Ascending aorta (tissue), 2 donors: ENCODE data around the gene TOGARAM1. TPM values are rescaled to one million over a fixed set of nuclear protein-coding genes. Genes with fewer than 3 reads are reported as not detected.

Experiments
- DNase-seq, 2 donors: peaks; one replicate each; pipeline ENCODE4 v3.0.0-alpha.2; 2019; ENCODE audit warnings: low spot score in 2 of 2
- H3K27ac ChIP-seq, 2 donors: fragments of 200-600 bp; sonication (generic); one replicate each; pipeline ENCODE4 v1.5.1; 2016 to 2017; ENCODE audit warnings: mild to moderate bottlenecking in 1 of 2
- H3K27me3 ChIP-seq: fragments of 200-600 bp; sonication (generic); one replicate; pipeline ENCODE4 v1.5.1; 2017
- H3K36me3 ChIP-seq, 2 donors: fragments of 200-600 bp; sonication (generic); one replicate each; pipeline ENCODE4 v1.5.1; 2016
- H3K4me1 ChIP-seq, 2 donors: fragments of 200-600 bp; sonication (generic); one replicate each; pipeline ENCODE4 v1.5.1; 2016 to 2017; ENCODE audit warnings: mild to moderate bottlenecking in 1 of 2
- H3K4me3 ChIP-seq, 2 donors: fragments of 200-600 bp; sonication (generic); one replicate each; pipeline ENCODE4 v1.5.1; 2016 to 2017; ENCODE audit warnings: mild to moderate bottlenecking in 1 of 2
- H3K9me3 ChIP-seq, 2 donors: fragments of 200-600 bp; sonication (generic); one replicate each; pipeline ENCODE4 v1.5.1; 2016
- CTCF ChIP-seq, 3 experiments: fragments of 200-600 bp in 2 of 3; fragments of 450-650 bp in 1 of 3; sonication (generic) in 2 of 3; IDR thresholded peaks; one replicate each; pipeline ENCODE4 v1.5.1; 2016 to 2019; ENCODE audit warnings: antibody characterized with exemption in 3 of 3, mild to moderate bottlenecking in 1 of 3, moderate library complexity in 1 of 3
- intact Hi-C: fragments of 100-400 bp; cut with DNase I; formaldehyde crosslinking; loops from one replicate; pipeline ENCODE4 v1.15.1; 2023
- total RNA-seq: library from RNA; depleted of rRNA; stranded (reverse); fragments of >200 nt; gene quantifications from one replicate; pipeline ENCODE4 v1.1.0, GENCODE V29; 2016

Gene TOGARAM1
- total RNA-seq, 1 donor from 2014 or later = 1.8 TPM

GRCh38 chr14:45112896-45113781, 151.1 kb downstream of the TOGARAM1 start:
- Histone ChIP-seq H3K4me1 (no peaks in the 10 kb centered on the region), H3K4me3 (no peak overlapping the region), H3K27ac (no peak overlapping the region), H3K9me3 (no peaks in the 10 kb centered on the region), H3K36me3 (peaks cover 40 to 81% of the 10 kb centered on the region in 2 donors), H3K27me3 (no peaks in the 10 kb centered on the region)
- no peak for TF ChIP-seq CTCF (IDR thresholded peaks at IDR 0.05)
- DNase-seq = no peak
- intact Hi-C loops = no loop called here

- TF ChIP-seq CTCF (IDR thresholded peaks at IDR 0.05) = no peak
Observed at GRCh38 chr14:45114327-45114726, 152.3 kb downstream of the TOGARAM1 start.

GRCh38 chr14:45118594-45118993, 156.6 kb downstream of the TOGARAM1 start:
- Histone ChIP-seq H3K27me3 (no peaks in the 10 kb centered on the region), H3K4me1 (no peaks in the 10 kb centered on the region), H3K27ac (no peak overlapping the region), H3K9me3 (no peaks in the 10 kb centered on the region), H3K36me3 (peaks cover 51 to 92% of the 10 kb centered on the region in 2 donors), H3K4me3 (no peak overlapping the region)
- DNase-seq = no peak
- intact Hi-C loops = no loop called here
- no peak for TF ChIP-seq CTCF (IDR thresholded peaks at IDR 0.05)

More at GRCh38 chr14:45114327-45114726, 152.3 kb downstream of the TOGARAM1 start:
- no peaks in the 10 kb centered on the region for H3K4me1 ChIP-seq
- no peak for DNase-seq
- peaks cover 45 to 81% of the 10 kb centered on the region in 2 donors for H3K36me3 ChIP-seq
- no peak overlapping the region for H3K27ac ChIP-seq
- no peaks in the 10 kb centered on the region for H3K27me3 ChIP-seq
- no peak overlapping the region for H3K4me3 ChIP-seq
- intact Hi-C loops = no loop called here
- no peaks in the 10 kb centered on the region for H3K9me3 ChIP-seq

- H3K4me1 ChIP-seq = no peaks in the 10 kb centered on the region
- no peak for DNase-seq
- peaks cover 48 to 88% of the 10 kb centered on the region in 2 donors for H3K36me3 ChIP-seq
- H3K9me3 ChIP-seq = no peaks in the 10 kb centered on the region
- intact Hi-C loops = no loop called here
- no peak overlapping the region for H3K27ac ChIP-seq
- no peak overlapping the region for H3K4me3 ChIP-seq
- H3K27me3 ChIP-seq = no peaks in the 10 kb centered on the region
- no peak for TF ChIP-seq CTCF (IDR thresholded peaks at IDR 0.05)
Observed at GRCh38 chr14:45120096-45120495, 158.1 kb downstream of the TOGARAM1 start.

- H3K4me1 ChIP-seq = no peaks in the 10 kb centered on the region
- no peaks in the 10 kb centered on the region for H3K9me3 ChIP-seq
- intact Hi-C loops = no loop called here
- peaks cover 45 to 79% of the 10 kb centered on the region in 2 donors for H3K36me3 ChIP-seq
- TF ChIP-seq CTCF (IDR thresholded peaks at IDR 0.05) = no peak
- no peak overlapping the region for H3K27ac ChIP-seq
- H3K27me3 ChIP-seq = no peaks in the 10 kb centered on the region
- DNase-seq = no peak
- H3K4me3 ChIP-seq = no peak overlapping the region
Observed at GRCh38 chr14:45123271-45123670, 161.3 kb downstream of the TOGARAM1 start.

Other genes with a start within 250 kb of the TOGARAM1 start
- 6.1 TPM for gene KLHL28, start 243 bp upstream of the TOGARAM1 start, total RNA-seq
- gene PRPF39, start 121.9 kb downstream of the TOGARAM1 start, total RNA-seq = 43.2 TPM
- gene FKBP3, start 172.3 kb downstream of the TOGARAM1 start, total RNA-seq = 8.8 TPM
- gene FANCM, start 173.7 kb downstream of the TOGARAM1 start, total RNA-seq = 2.1 TPM